22Rv1 (cell line): Measurements from ENCODE around the gene PRDM10.

Source experiments
- ZFX ChIP-seq: fragments of 450-650 bp; IDR thresholded peaks from 2 replicates; pipeline ENCODE4 v1.6.1; 2017; ENCODE audit warnings: antibody characterized with exemption, borderline replicate concordance
- TF ChIP-seq, protein P1 (sequence below): fragments of 450-650 bp; IDR thresholded peaks from 2 replicates; pipeline ENCODE4 v1.5.1; 2017; ENCODE audit warnings: mild to moderate bottlenecking

- TF ChIP-seq, protein P1, sequence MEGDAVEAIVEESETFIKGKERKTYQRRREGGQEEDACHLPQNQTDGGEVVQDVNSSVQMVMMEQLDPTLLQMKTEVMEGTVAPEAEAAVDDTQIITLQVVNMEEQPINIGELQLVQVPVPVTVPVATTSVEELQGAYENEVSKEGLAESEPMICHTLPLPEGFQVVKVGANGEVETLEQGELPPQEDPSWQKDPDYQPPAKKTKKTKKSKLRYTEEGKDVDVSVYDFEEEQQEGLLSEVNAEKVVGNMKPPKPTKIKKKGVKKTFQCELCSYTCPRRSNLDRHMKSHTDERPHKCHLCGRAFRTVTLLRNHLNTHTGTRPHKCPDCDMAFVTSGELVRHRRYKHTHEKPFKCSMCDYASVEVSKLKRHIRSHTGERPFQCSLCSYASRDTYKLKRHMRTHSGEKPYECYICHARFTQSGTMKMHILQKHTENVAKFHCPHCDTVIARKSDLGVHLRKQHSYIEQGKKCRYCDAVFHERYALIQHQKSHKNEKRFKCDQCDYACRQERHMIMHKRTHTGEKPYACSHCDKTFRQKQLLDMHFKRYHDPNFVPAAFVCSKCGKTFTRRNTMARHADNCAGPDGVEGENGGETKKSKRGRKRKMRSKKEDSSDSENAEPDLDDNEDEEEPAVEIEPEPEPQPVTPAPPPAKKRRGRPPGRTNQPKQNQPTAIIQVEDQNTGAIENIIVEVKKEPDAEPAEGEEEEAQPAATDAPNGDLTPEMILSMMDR: no peak
- TF ChIP-seq ZFX: no peak
Measured at GRCh38 chr11:129955282-129955681, 47.4 kb downstream of the PRDM10 start.
